ENCODE data around the gene CCDC167. TPM values are rescaled to one million over a fixed set of nuclear protein-coding genes. Genes with fewer than 3 reads are reported as not detected.

The CCDC167 gene
- total RNA-seq, 1 donor from 2014 or later, result 73.1 TPM

GRCh38 chr6:37480951-37481534, 18.6 kb downstream of the CCDC167 start:
- Mint-ChIP-seq H3K27me3 (ENCODE audit: low read depth) (no peaks in the 10 kb centered on the region), H3K9me3 (no peaks in the 10 kb centered on the region), H3K4me1 (peaks cover 30% of the 10 kb centered on the region), H3K4me3 (peak overlapping the region; percentile 2), H3K27ac (ENCODE audit: unreplicated experiment) (peak overlapping the region; percentile 89), H3K36me3 (ENCODE audit: low read depth) (no peaks in the 10 kb centered on the region)
- no peak for DNase-seq (ENCODE audit: low read depth, low spot score)
- TF ChIP-seq CTCF (conservative IDR thresholded peaks at IDR 0.05), result no peak

- no peak for TF ChIP-seq CTCF (conservative IDR thresholded peaks at IDR 0.05)
- Mint-ChIP-seq H3K4me1 (peaks cover 30% of the 10 kb centered on the region), H3K9me3 (no peaks in the 10 kb centered on the region), H3K36me3 (ENCODE audit: low read depth) (no peaks in the 10 kb centered on the region), H3K4me3 (no peak overlapping the region), H3K27me3 (ENCODE audit: low read depth) (no peaks in the 10 kb centered on the region), H3K27ac (ENCODE audit: unreplicated experiment) (no peak overlapping the region)
- DNase-seq (ENCODE audit: low read depth, low spot score), result no peak
Observed at GRCh38 chr6:37480118-37480736, 19.5 kb downstream of the CCDC167 start.

GRCh38 chr6:37479266-37479854, 20.3 kb downstream of the CCDC167 start:
- no peak overlapping the region for H3K4me3 Mint-ChIP-seq
- no peaks in the 10 kb centered on the region for H3K27me3 Mint-ChIP-seq (ENCODE audit: low read depth)
- no peak overlapping the region for H3K27ac Mint-ChIP-seq (ENCODE audit: unreplicated experiment)
- no peak for TF ChIP-seq CTCF (conservative IDR thresholded peaks at IDR 0.05)
- H3K9me3 Mint-ChIP-seq, result no peaks in the 10 kb centered on the region
- no peak for DNase-seq (ENCODE audit: low read depth, low spot score)
- peaks cover 30% of the 10 kb centered on the region for H3K4me1 Mint-ChIP-seq
- no peaks in the 10 kb centered on the region for H3K36me3 Mint-ChIP-seq (ENCODE audit: low read depth)

DNA sequence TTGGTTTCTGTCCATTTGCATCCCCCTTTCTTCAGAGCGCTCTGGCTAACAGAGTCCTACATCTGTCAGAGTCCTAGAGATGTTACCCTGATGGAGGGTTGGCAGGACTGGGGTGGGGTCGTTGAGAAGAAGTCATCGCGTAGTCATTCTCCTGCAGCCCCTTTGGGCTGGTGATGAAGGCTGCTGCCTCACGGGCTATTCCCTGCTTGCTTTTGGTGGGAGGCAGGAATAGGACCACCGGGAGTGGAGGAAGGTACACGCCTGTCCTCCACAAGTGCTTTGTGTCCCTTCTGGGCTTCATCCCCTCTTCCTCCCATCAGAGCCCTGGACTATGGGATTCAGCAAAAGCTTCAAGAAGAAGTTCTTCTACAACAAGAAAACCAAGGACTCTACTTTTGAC, 20.9 kb downstream of the CCDC167 start:
- no peak for TF ChIP-seq CTCF (conservative IDR thresholded peaks at IDR 0.05)
- H3K4me1 Mint-ChIP-seq, result peaks cover 30% of the 10 kb centered on the region
- no peak overlapping the region for H3K4me3 Mint-ChIP-seq
- no peaks in the 10 kb centered on the region for H3K27me3 Mint-ChIP-seq (ENCODE audit: low read depth)
- H3K36me3 Mint-ChIP-seq (ENCODE audit: low read depth), result peaks cover 2% of the 10 kb centered on the region
- DNase-seq (ENCODE audit: low read depth, low spot score), result no peak
- H3K9me3 Mint-ChIP-seq, result no peaks in the 10 kb centered on the region
- H3K27ac Mint-ChIP-seq (ENCODE audit: unreplicated experiment), result no peak overlapping the region

DNA sequence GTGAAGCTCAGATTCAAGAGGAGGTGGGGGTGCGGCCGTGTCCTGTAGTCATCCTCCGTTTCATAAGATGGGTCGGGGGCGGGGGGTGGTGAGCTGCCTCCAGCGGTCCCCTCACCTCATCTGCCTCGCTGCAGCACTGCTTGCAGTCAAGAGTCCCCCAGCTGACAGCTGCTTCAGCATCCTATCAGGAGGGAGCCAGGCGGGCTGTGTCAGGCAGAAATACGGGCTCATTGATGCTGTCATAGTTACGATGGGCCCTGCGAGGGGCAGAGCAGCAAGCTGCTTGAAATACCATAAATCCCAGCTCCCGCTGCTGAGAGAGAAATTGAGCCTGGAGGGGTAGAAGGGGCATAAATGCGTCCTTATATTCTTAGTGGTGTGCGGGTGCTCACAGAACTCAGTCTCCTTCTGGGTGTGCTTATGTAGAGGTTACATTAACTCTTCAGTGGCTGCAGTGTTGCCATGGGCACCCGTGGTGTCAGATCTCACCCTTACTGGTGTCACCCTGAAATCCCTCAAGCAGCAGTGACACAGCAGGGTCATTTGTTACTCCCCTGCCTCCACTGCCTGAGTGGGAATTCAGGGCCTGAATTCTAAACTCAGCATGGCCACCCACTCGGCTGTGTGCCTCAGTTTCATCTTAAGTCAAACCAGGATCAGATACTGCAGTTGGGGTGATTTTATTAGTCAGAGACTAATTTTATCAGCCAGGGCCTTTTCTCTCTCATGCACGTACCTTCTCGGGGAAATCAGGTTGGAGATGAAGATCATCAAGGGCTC, 21.8 kb downstream of the CCDC167 start:
- peak overlapping the region; percentile 54 for H3K27ac Mint-ChIP-seq (ENCODE audit: unreplicated experiment)
- H3K27me3 Mint-ChIP-seq (ENCODE audit: low read depth), result no peaks in the 10 kb centered on the region
- H3K9me3 Mint-ChIP-seq, result no peaks in the 10 kb centered on the region
- H3K36me3 Mint-ChIP-seq (ENCODE audit: low read depth), result peaks cover 2% of the 10 kb centered on the region
- H3K4me3 Mint-ChIP-seq, result no peak overlapping the region
- peaks cover 29% of the 10 kb centered on the region for H3K4me1 Mint-ChIP-seq
- no peak for TF ChIP-seq CTCF (conservative IDR thresholded peaks at IDR 0.05)
- no peak for DNase-seq (ENCODE audit: low read depth, low spot score)
